ENCODE measurements around the gene AJUBA. TPM values are rescaled to one million over a fixed set of nuclear protein-coding genes. Genes with fewer than 3 reads are reported as not detected.
A peak's percentile ranks its signal among the peaks of the same experiment; 100 is the strongest.
"Not testable (repeated sequence)": the region's sequence is repeated elsewhere in the genome, so short reads cannot be mapped to it uniquely, and the experiment has no call there.

AJUBA gene
- polyA plus RNA-seq, 3 donors from 2014 or later = 0.18 to 0.21 TPM; not detected in 1

GRCh38 chr14:23015618-23016017 lies 33.3 kb upstream of the AJUBA start:
- DNase-seq = no peak
- no peak overlapping the region for H3K4me3 Mint-ChIP-seq
- no peaks in the 10 kb centered on the region for H3K36me3 Mint-ChIP-seq
- H3K27ac Mint-ChIP-seq = no peak overlapping the region
- H3K27me3 Mint-ChIP-seq (ENCODE audit: low read depth in 3 of 3) = peaks cover 0 to 1% (median 0%) of the 10 kb centered on the region in 3 donors
- peaks cover 2 to 6% of the 10 kb centered on the region in 2 donors for H3K4me1 Mint-ChIP-seq
- H3K9me3 Mint-ChIP-seq = no peaks in the 10 kb centered on the region

- not testable (repeated sequence) for DNase-seq; H3K36me3 Mint-ChIP-seq; H3K27me3 Mint-ChIP-seq (ENCODE audit: low read depth in 3 of 3); H3K4me3 Mint-ChIP-seq; H3K9me3 Mint-ChIP-seq
- H3K4me1 Mint-ChIP-seq = peaks cover 19 to 25% of the 10 kb centered on the region in 2 donors
- H3K27ac Mint-ChIP-seq = peak overlapping the region in 1 of 6 donors; percentile 19
Measured at GRCh38 chr14:23013749-23014054, 31.4 kb upstream of the AJUBA start.

- no peak for DNase-seq
- Mint-ChIP-seq H3K36me3 (no peaks in the 10 kb centered on the region), H3K9me3 (no peaks in the 10 kb centered on the region), H3K27ac (peak overlapping the region in 3 of 6 donors; percentile 19 to 57 (median 24)), H3K27me3 (ENCODE audit: low read depth in 3 of 3) (peaks cover 0 to 3% (median 1%) of the 10 kb centered on the region in 3 donors), H3K4me3 (no peak overlapping the region), H3K4me1 (peaks cover 24 to 30% of the 10 kb centered on the region in 2 donors)
Measured at GRCh38 chr14:23013054-23013748, 30.9 kb upstream of the AJUBA start.

- DNase-seq = peak; percentile 66 to 73 (median 72)
- no peaks in the 10 kb centered on the region for H3K9me3 Mint-ChIP-seq
- no peaks in the 10 kb centered on the region for H3K36me3 Mint-ChIP-seq
- H3K4me3 Mint-ChIP-seq = peak within 1 kb of the TSS; percentile 95 to 100 (median 97)
- peak within 1 kb of the TSS; percentile 92 to 99 (median 97) for H3K27ac Mint-ChIP-seq
- H3K27me3 Mint-ChIP-seq (ENCODE audit: low read depth in 3 of 3) = peaks cover 2 to 12% (median 7%) of the 10 kb centered on the region in 3 donors
- H3K4me1 Mint-ChIP-seq = peaks cover 45 to 50% of the 10 kb centered on the region in 2 donors
Measured at GRCh38 chr14:23009939-23010726, 27.8 kb upstream of the AJUBA start, which contains the start of gene C14orf93. Gene C14orf93 (minus strand): TSS chr14:23010143. CDS start chr14:22999023, 11,120 bp downstream.

- H3K4me1 Mint-ChIP-seq = peaks cover 48 to 50% of the 10 kb centered on the region in 2 donors
- H3K36me3 Mint-ChIP-seq = no peaks in the 10 kb centered on the region
- H3K27ac Mint-ChIP-seq = peak overlapping the region; percentile 87 to 98 (median 94)
- peaks cover 2 to 12% (median 7%) of the 10 kb centered on the region in 3 donors for H3K27me3 Mint-ChIP-seq (ENCODE audit: low read depth in 3 of 3)
- DNase-seq = no peak
- peak overlapping the region; percentile 85 to 99 (median 97) for H3K4me3 Mint-ChIP-seq
- no peaks in the 10 kb centered on the region for H3K9me3 Mint-ChIP-seq
Measured at GRCh38 chr14:23009483-23009938, 27.2 kb upstream of the AJUBA start.

- Mint-ChIP-seq H3K36me3 (no peaks in the 10 kb centered on the region), H3K4me1 (peaks cover 48 to 50% of the 10 kb centered on the region in 2 donors), H3K27me3 (ENCODE audit: low read depth in 3 of 3) (peaks cover 2 to 12% (median 7%) of the 10 kb centered on the region in 3 donors), H3K4me3 (peak overlapping the region; percentile 85 to 99 (median 97)), H3K9me3 (no peaks in the 10 kb centered on the region), H3K27ac (peak overlapping the region; percentile 9 to 98 (median 80))
- no peak for DNase-seq
Measured at GRCh38 chr14:23008831-23009230, 26.5 kb upstream of the AJUBA start.

GRCh38 chr14:23006544-23007419 lies 24.4 kb upstream of the AJUBA start:
- Mint-ChIP-seq H3K4me1 (peaks cover 48 to 50% of the 10 kb centered on the region in 2 donors), H3K27me3 (ENCODE audit: low read depth in 3 of 3) (peaks cover 3 to 12% (median 7%) of the 10 kb centered on the region in 3 donors), H3K4me3 (peak overlapping the region; percentile 94 to 99 (median 96)), H3K36me3 (no peaks in the 10 kb centered on the region), H3K27ac (peak overlapping the region; percentile 92 to 100 (median 99)), H3K9me3 (no peaks in the 10 kb centered on the region)
- DNase-seq = peak; percentile 98 to 99 (median 98)

- peak overlapping the region; percentile 94 to 99 (median 96) for H3K4me3 Mint-ChIP-seq
Measured at GRCh38 chr14:23006188-23006534, 23.8 kb upstream of the AJUBA start.

GRCh38 chr14:23005451-23006187 lies 23.3 kb upstream of the AJUBA start:
- Mint-ChIP-seq H3K36me3 (no peaks in the 10 kb centered on the region), H3K27ac (peak overlapping the region; percentile 92 to 100 (median 99)), H3K4me3 (peak overlapping the region; percentile 94 to 99 (median 96)), H3K9me3 (no peaks in the 10 kb centered on the region), H3K4me1 (peaks cover 44 to 46% of the 10 kb centered on the region in 2 donors), H3K27me3 (ENCODE audit: low read depth in 3 of 3) (peaks cover 3 to 12% (median 7%) of the 10 kb centered on the region in 3 donors)
- DNase-seq = no peak

More at GRCh38 chr14:23006188-23006534, 23.8 kb upstream of the AJUBA start:
- no peaks in the 10 kb centered on the region for H3K36me3 Mint-ChIP-seq
- peak overlapping the region; percentile 92 to 100 (median 99) for H3K27ac Mint-ChIP-seq
- no peak for DNase-seq
- H3K4me1 Mint-ChIP-seq = peaks cover 46% of the 10 kb centered on the region in 2 donors
- H3K9me3 Mint-ChIP-seq = no peaks in the 10 kb centered on the region
- H3K27me3 Mint-ChIP-seq (ENCODE audit: low read depth in 3 of 3) = peaks cover 3 to 12% (median 7%) of the 10 kb centered on the region in 3 donors

- not testable (repeated sequence) for H3K27ac Mint-ChIP-seq; H3K36me3 Mint-ChIP-seq; H3K4me3 Mint-ChIP-seq; H3K27me3 Mint-ChIP-seq (ENCODE audit: low read depth in 3 of 3); DNase-seq; H3K9me3 Mint-ChIP-seq
- peaks cover 32 to 35% of the 10 kb centered on the region in 2 donors for H3K4me1 Mint-ChIP-seq
Measured at GRCh38 chr14:23004274-23004673, 21.9 kb upstream of the AJUBA start.

GRCh38 chr14:23002592-23002991 lies 20.2 kb upstream of the AJUBA start:
- Mint-ChIP-seq H3K4me3 (no peak overlapping the region), H3K27me3 (ENCODE audit: low read depth in 3 of 3) (peaks cover 5 to 9% (median 9%) of the 10 kb centered on the region in 3 donors), H3K27ac (no peak overlapping the region), H3K4me1 (peaks cover 19 to 21% of the 10 kb centered on the region in 2 donors), H3K9me3 (no peaks in the 10 kb centered on the region), H3K36me3 (peaks cover 4 to 6% (median 5%) of the 10 kb centered on the region in 3 donors)
- no peak for DNase-seq

GRCh38 chr14:23000860-23001259 lies 18.5 kb upstream of the AJUBA start:
- Mint-ChIP-seq H3K27me3 (ENCODE audit: low read depth in 3 of 3) (peaks cover 0 to 4% (median 2%) of the 10 kb centered on the region in 3 donors), H3K4me3 (no peak overlapping the region), H3K36me3 (peaks cover 4 to 6% (median 5%) of the 10 kb centered on the region in 3 donors), H3K27ac (no peak overlapping the region), H3K4me1 (peaks cover 2 to 4% of the 10 kb centered on the region in 2 donors), H3K9me3 (no peaks in the 10 kb centered on the region)
- no peak for DNase-seq
